Neuronal stem cell (in vitro differentiated cells): ENCODE results near the gene NEK8. TPM values are rescaled to one million over a fixed set of nuclear protein-coding genes. Genes with fewer than 3 reads are reported as not detected.

ENCODE experiments used
- DNase-seq: peaks from one replicate; pipeline ENCODE4 v3.0.0-alpha.2; 2013; ENCODE audit warnings: low spot score
- H2AFZ ChIP-seq: one replicate; pipeline ENCODE4 v1.6.1; 2013; ENCODE audit warnings: mild to moderate bottlenecking, low read length, inconsistent platforms
- H2AK5ac ChIP-seq: 2 replicates; pipeline ENCODE4 v1.6.1; 2013; ENCODE audit warnings: low read depth, mild to moderate bottlenecking, inconsistent platforms, low read length, moderate library complexity, mixed read lengths
- H2BK120ac ChIP-seq: 2 replicates; pipeline ENCODE4 v1.6.1; 2013; ENCODE audit warnings: low read depth, mild to moderate bottlenecking, inconsistent platforms, low read length, moderate library complexity, mixed read lengths
- H2BK12ac ChIP-seq: one replicate; pipeline ENCODE4 v1.6.1; 2013; ENCODE audit warnings: low read length, inconsistent platforms
- H2BK15ac ChIP-seq: 2 replicates; pipeline ENCODE4 v1.6.1; 2013; ENCODE audit warnings: mild to moderate bottlenecking, low read length, inconsistent platforms, mixed read lengths
- H2BK5ac ChIP-seq: one replicate; pipeline ENCODE4 v1.6.1; 2013; ENCODE audit warnings: inconsistent platforms, mild to moderate bottlenecking, low read length, moderate library complexity
- H3K14ac ChIP-seq: one replicate; pipeline ENCODE4 v1.6.1; 2013; ENCODE audit warnings: low read length, inconsistent platforms
- H3K18ac ChIP-seq: 2 replicates; pipeline ENCODE4 v1.6.1; 2013; ENCODE audit warnings: low read length, inconsistent platforms
- H3K23ac ChIP-seq: 2 replicates; pipeline ENCODE4 v1.6.1; 2013; ENCODE audit warnings: low read depth, mild to moderate bottlenecking, mixed read lengths, low read length, inconsistent platforms; ENCODE audit not compliant: poor library complexity
- H3K27ac ChIP-seq: replicated peaks from 3 replicates; pipeline ENCODE4 v1.5.1; 2013; ENCODE audit warnings: low read length, inconsistent platforms
- H3K27me3 ChIP-seq, 3 experiments: 2 replicates each; pipeline ENCODE4 v1.6.1; 2013; ENCODE audit warnings: low read length in 3 of 3, mild to moderate bottlenecking in 2 of 3, inconsistent platforms in 1 of 3, low read depth in 1 of 3, mixed read lengths in 1 of 3, moderate library complexity in 1 of 3; ENCODE audit not compliant: control insufficient read depth in 3 of 3, insufficient read depth in 3 of 3
- H3K36me3 ChIP-seq, 2 donors: replicated peaks in 1 of 2; 2 replicates each; pipeline ENCODE4 v1.6.1; 2013; ENCODE audit warnings: low read length in 2 of 2; ENCODE audit not compliant: control insufficient read depth in 2 of 2, insufficient read depth in 2 of 2
- H3K4ac ChIP-seq: 2 replicates; pipeline ENCODE4 v1.6.1; 2013; ENCODE audit warnings: inconsistent platforms, mild to moderate bottlenecking, low read length, moderate library complexity
- H3K4me1 ChIP-seq, 2 donors: 1 replicate in 1 of 2; 2 replicates in 1 of 2; pipeline ENCODE4 v1.6.1; 2013; ENCODE audit warnings: low read length in 2 of 2, low read depth in 1 of 2; ENCODE audit not compliant: control insufficient read depth in 2 of 2, insufficient read depth in 1 of 2
- H3K4me2 ChIP-seq: one replicate; pipeline ENCODE4 v1.6.1; 2013; ENCODE audit warnings: mild to moderate bottlenecking, low read length, inconsistent platforms; ENCODE audit not compliant: insufficient read depth, poor library complexity, severe bottlenecking
- H3K4me3 ChIP-seq, 2 donors: 2 replicates each; pipeline ENCODE4 v1.5.1; 2013; ENCODE audit warnings: low read length in 2 of 2, mild to moderate bottlenecking in 2 of 2, inconsistent platforms in 1 of 2, moderate library complexity in 1 of 2
- H3K79me1 ChIP-seq: one replicate; pipeline ENCODE4 v1.6.1; 2013; ENCODE audit warnings: low read depth, mild to moderate bottlenecking, inconsistent platforms, low read length, moderate library complexity
- H3K9ac ChIP-seq: one replicate; pipeline ENCODE4 v1.6.1; 2013; ENCODE audit warnings: mild to moderate bottlenecking, low read depth, low read length, inconsistent platforms; ENCODE audit not compliant: poor library complexity
- H3K9me3 ChIP-seq, 2 donors: replicated peaks in 1 of 2; 2 replicates each; pipeline versions ENCODE3 to v1.6.1; 2013; ENCODE audit warnings: low read length in 2 of 2, mild to moderate bottlenecking in 2 of 2, inconsistent platforms in 1 of 2, low read depth in 1 of 2, mixed read lengths in 1 of 2, moderate library complexity in 1 of 2; ENCODE audit not compliant: control insufficient read depth in 2 of 2, insufficient read depth in 1 of 2
- H4K8ac ChIP-seq: one replicate; pipeline ENCODE4 v1.6.1; 2013; ENCODE audit warnings: low read depth, mild to moderate bottlenecking, inconsistent platforms, low read length, moderate library complexity
- H4K91ac ChIP-seq: one replicate; pipeline ENCODE4 v1.6.1; 2013; ENCODE audit warnings: low read length, low read depth, mild to moderate bottlenecking, inconsistent platforms; ENCODE audit not compliant: poor library complexity
- WGBS, 2 donors: extraction: QIAGEN DNeasy Blood & Tissue Kit; methylation state at CpG; one replicate each; pipeline ENCODE4 v1.1.7; 2013; ENCODE audit warnings: missing lambda C conversion rate in 2 of 2, mixed read lengths in 1 of 2; ENCODE audit not compliant: insufficient read length in 2 of 2, insufficient replicate concordance in 1 of 2; ENCODE audit errors: extremely low coverage in 2 of 2; 5-methylcytosine and 5-hydroxymethylcytosine counted together
- polyA plus RNA-seq, 2 experiments: library from polyadenylated mRNA; stranded (reverse); fragments of 200-250 nt; gene quantifications; one replicate each; pipeline ENCODE4 v1.2.3, GENCODE V29; 2013

The NEK8 gene
- polyA plus RNA-seq (2013, experiment 1 of 2), result 4.5 TPM
- 4.3 TPM for polyA plus RNA-seq (2013, experiment 2 of 2)

GRCh38 chr17:28728364-28729200 is at the start of gene NEK8:
Gene NEK8, plus strand, starts transcription at chr17:28728788. Its CDS starts 26 bp downstream, at chr17:28728814.
- Histone ChIP-seq H3K18ac (peak within 1 kb of the TSS; percentile 74), H3K9me3 (peaks cover 0 to 1% of the 10 kb centered on the region in 2 donors), H4K91ac (no peak within 1 kb of the TSS), H2AK5ac (no peak within 1 kb of the TSS), H2BK12ac (no peak within 1 kb of the TSS), H3K27me3 (no peaks in the 10 kb centered on the region), H2BK5ac (peak within 1 kb of the TSS; percentile 79), H3K79me1 (peaks cover 2% of the 10 kb centered on the region), H3K27ac (peak within 1 kb of the TSS; percentile 94), H3K4ac (peak within 1 kb of the TSS; percentile 20), H3K23ac (peak within 1 kb of the TSS; percentile 87), H3K4me2 (peak within 1 kb of the TSS; percentile 100), H3K36me3 (peaks cover 9 to 19% of the 10 kb centered on the region in 2 donors), H3K4me3 (peak within 1 kb of the TSS; percentile 61 to 85), H2BK120ac (no peak within 1 kb of the TSS), H3K9ac (peak within 1 kb of the TSS; percentile 92), H4K8ac (no peak within 1 kb of the TSS), H3K14ac (no peak within 1 kb of the TSS), H3K4me1 (peaks cover 12 to 15% of the 10 kb centered on the region in 2 donors), H2AFZ (peak within 1 kb of the TSS; percentile 94), H2BK15ac (peak within 1 kb of the TSS; percentile 65)
- no CpG with 5 or more reads among the region's 64 CpGs for WGBS, 2 donors
- DNase-seq, result peak; percentile 89

DNA sequence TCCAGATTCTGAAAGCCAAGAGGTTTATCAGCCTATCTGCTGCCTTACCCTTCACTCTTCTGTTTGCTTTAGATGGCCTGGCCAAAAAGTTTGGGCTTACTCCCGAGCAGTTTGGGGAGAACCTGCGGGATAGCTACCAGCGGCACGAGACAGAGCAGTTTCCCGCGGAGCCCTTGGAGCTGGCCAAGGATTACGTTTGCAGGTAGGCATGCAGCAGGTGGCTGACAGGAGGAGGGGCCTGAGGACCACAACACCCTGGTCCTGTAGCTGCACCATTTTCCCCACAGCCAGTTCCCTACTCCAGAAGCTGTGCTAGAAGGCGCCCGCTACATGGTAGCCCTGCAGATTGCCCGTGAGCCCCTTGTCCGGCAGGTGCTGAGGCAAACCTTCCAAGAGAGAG is 45.9 kb upstream of the NEK8 start:
- Histone ChIP-seq H2BK15ac (no peak overlapping the region), H2BK120ac (no peak overlapping the region), H3K27ac (no peak overlapping the region), H3K23ac (peak overlapping the region; percentile 35), H4K8ac (no peak overlapping the region), H3K79me1 (peaks cover 2% of the 10 kb centered on the region), H2AFZ (no peak overlapping the region), H3K27me3 (no peaks in the 10 kb centered on the region), H3K36me3 (peaks cover 65 to 93% of the 10 kb centered on the region in 2 donors), H3K4me1 (no peaks in the 10 kb centered on the region), H3K14ac (no peak overlapping the region), H3K4ac (no peak overlapping the region), H3K4me2 (no peak overlapping the region), H2AK5ac (no peak overlapping the region), H2BK5ac (no peak overlapping the region), H3K9me3 (no peaks in the 10 kb centered on the region), H3K4me3 (no peak overlapping the region), H3K9ac (no peak overlapping the region), H2BK12ac (no peak overlapping the region), H3K18ac (no peak overlapping the region), H4K91ac (no peak overlapping the region)
- DNase-seq, result no peak
- WGBS, 2 donors, result no CpG with 5 or more reads among the region's 11 CpGs

DNA sequence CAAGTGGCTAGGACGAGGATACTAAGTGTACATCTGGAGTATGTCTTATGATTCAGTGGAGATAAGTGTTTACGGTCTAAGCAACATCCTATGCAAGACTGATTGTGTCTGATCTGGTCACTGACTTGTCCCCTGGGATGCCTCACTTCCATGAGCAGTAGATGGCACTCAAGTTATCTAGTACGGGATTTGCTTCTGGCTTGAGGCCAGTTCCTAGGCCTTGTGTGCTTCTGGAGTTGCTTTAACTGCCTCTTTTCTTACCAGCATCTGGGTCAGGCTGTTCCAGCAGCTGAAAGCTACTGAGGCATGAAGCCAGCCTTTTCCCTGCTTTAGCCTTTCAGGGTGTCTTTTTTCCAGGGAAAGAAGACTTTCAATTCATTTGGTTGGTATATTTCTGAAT is 43.6 kb upstream of the NEK8 start:
- Histone ChIP-seq H2AK5ac (no peak overlapping the region), H3K4me1 (no peaks in the 10 kb centered on the region), H4K91ac (no peak overlapping the region), H2AFZ (no peak overlapping the region), H3K27me3 (no peaks in the 10 kb centered on the region), H3K9ac (no peak overlapping the region), H3K4me3 (no peak overlapping the region), H2BK120ac (no peak overlapping the region), H3K4ac (no peak overlapping the region), H3K36me3 (peaks cover 69 to 99% of the 10 kb centered on the region in 2 donors), H2BK5ac (no peak overlapping the region), H3K79me1 (peaks cover 2% of the 10 kb centered on the region), H3K27ac (no peak overlapping the region), H3K4me2 (no peak overlapping the region), H3K23ac (no peak overlapping the region), H2BK12ac (no peak overlapping the region), H4K8ac (no peak overlapping the region), H2BK15ac (no peak overlapping the region), H3K14ac (no peak overlapping the region), H3K9me3 (no peaks in the 10 kb centered on the region), H3K18ac (no peak overlapping the region)
- no CpG with 5 or more reads among the region's 3 CpGs for WGBS, 2 donors
- no peak for DNase-seq

GRCh38 chr17:28685366-28685765 is 43.2 kb upstream of the NEK8 start:
- no peak overlapping the region for H2BK120ac ChIP-seq
- no peak overlapping the region for H4K91ac ChIP-seq
- peaks cover 2% of the 10 kb centered on the region for H3K79me1 ChIP-seq
- no peaks in the 10 kb centered on the region for H3K27me3 ChIP-seq
- H3K27ac ChIP-seq, result no peak overlapping the region
- no peak overlapping the region for H3K4ac ChIP-seq
- no CpG with 5 or more reads among the region's 5 CpGs for WGBS, 2 donors
- no peak overlapping the region for H2BK5ac ChIP-seq
- H2BK15ac ChIP-seq, result no peak overlapping the region
- no peak overlapping the region for H3K23ac ChIP-seq
- H2AK5ac ChIP-seq, result no peak overlapping the region
- H3K14ac ChIP-seq, result no peak overlapping the region
- no peak for DNase-seq
- no peak overlapping the region for H4K8ac ChIP-seq
- no peaks in the 10 kb centered on the region for H3K4me1 ChIP-seq
- no peak overlapping the region for H2BK12ac ChIP-seq
- H3K9me3 ChIP-seq, result no peaks in the 10 kb centered on the region
- H3K36me3 ChIP-seq, result peaks cover 73 to 100% of the 10 kb centered on the region in 2 donors
- H3K4me3 ChIP-seq, result no peak overlapping the region
- H3K9ac ChIP-seq, result no peak overlapping the region
- H3K4me2 ChIP-seq, result no peak overlapping the region
- H2AFZ ChIP-seq, result no peak overlapping the region
- no peak overlapping the region for H3K18ac ChIP-seq
